HL-60 (cell line): ENCODE data around the gene ZSWIM8.

Experiments used
- CTCF ChIP-seq: IDR thresholded peaks from one replicate; pipeline ENCODE4 v1.5.1; 2011; ENCODE audit warnings: low read length, control low read depth, inconsistent platforms; ENCODE audit not compliant: insufficient read depth
- GABPA ChIP-seq: IDR thresholded peaks from 2 replicates; pipeline ENCODE4 v1.6.1; 2012; ENCODE audit warnings: low read depth
- POLR2AphosphoS5 ChIP-seq: IDR thresholded peaks from 2 replicates; pipeline ENCODE4 v1.6.1; 2012; ENCODE audit warnings: low read depth
- SPI1 ChIP-seq: IDR thresholded peaks from 2 replicates; pipeline ENCODE4 v1.6.1; 2012; ENCODE audit warnings: low read depth, mild to moderate bottlenecking, borderline replicate concordance

- TF ChIP-seq CTCF (no peak), GABPA (no peak), SPI1 (no peak), POLR2AphosphoS5 (no peak)
Observed at GRCh38 chr10:73796766-73797165, 11.4 kb downstream of the ZSWIM8 start.
